Ramos (cell line): ENCODE results near the gene ANO1.

Experiments used
- in situ Hi-C: fragments of 300-500 bp; cut with MboI; formaldehyde crosslinking; loops from one replicate; pipeline ENCODE4 v1.14.3; 2022; ENCODE audit warnings: low sequenced_read_pairs; ENCODE audit not compliant: unreplicated experiment

ANO1 gene

GRCh38 chr11:70071996-70072395 lies 6.1 kb upstream of the ANO1 start:
- in situ Hi-C loops: no loop called here

DNA sequence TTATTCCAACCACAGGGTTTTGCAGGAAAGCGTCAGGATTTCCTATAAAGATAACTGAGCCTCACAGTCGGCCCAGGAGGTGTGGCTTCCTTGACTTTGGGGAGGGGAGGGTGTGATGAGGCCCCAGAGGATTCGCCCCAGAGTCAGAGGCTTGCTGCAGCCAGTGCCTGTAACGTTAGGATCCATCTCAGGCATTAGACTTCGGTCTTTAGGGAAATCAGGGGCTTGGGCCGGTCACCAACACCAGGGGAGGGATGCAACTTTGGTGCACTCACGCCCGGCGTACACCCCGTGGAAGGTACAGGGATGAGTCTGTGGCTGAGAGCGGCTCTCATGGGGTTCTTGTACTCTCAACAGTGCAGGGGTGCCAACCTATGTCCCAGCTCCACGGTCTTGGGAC lies 5.7 kb upstream of the ANO1 start:
- in situ Hi-C loops: no loop called here

GRCh38 chr11:70072861-70073755 lies 5.0 kb upstream of the ANO1 start:
- in situ Hi-C loops: no loop called here

GRCh38 chr11:70073871-70074371 lies 4.2 kb upstream of the ANO1 start:
- in situ Hi-C loops: no loop called here

GRCh38 chr11:70074746-70075145 lies 3.4 kb upstream of the ANO1 start:
- in situ Hi-C loops: no loop called here

DNA sequence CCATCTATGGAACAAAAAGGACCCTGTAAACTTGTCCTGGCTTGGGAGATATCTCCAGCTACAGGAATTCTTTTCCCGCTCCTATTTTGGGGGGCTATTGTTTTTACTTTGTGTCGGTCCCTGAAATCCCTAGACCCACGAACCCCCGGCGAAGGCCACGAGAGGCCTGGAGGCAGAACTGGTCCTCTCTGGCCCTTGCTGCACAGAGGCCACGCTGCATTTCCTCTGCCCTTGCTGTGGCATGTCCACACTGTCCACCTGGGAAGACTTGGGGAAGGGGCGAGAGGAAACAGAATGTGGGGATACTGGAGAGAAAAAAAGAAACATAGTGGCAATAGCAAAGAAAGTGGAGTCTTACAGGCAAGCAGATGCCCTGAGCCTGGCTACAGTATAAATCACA lies 2.3 kb upstream of the ANO1 start:
- in situ Hi-C loops: no loop called here

GRCh38 chr11:70076461-70076931 lies 1.6 kb upstream of the ANO1 start:
- in situ Hi-C loops: no loop called here

- in situ Hi-C loops: no loop called here
Measured at GRCh38 chr11:70077411-70078094, 564 bp upstream of the ANO1 start.

DNA sequence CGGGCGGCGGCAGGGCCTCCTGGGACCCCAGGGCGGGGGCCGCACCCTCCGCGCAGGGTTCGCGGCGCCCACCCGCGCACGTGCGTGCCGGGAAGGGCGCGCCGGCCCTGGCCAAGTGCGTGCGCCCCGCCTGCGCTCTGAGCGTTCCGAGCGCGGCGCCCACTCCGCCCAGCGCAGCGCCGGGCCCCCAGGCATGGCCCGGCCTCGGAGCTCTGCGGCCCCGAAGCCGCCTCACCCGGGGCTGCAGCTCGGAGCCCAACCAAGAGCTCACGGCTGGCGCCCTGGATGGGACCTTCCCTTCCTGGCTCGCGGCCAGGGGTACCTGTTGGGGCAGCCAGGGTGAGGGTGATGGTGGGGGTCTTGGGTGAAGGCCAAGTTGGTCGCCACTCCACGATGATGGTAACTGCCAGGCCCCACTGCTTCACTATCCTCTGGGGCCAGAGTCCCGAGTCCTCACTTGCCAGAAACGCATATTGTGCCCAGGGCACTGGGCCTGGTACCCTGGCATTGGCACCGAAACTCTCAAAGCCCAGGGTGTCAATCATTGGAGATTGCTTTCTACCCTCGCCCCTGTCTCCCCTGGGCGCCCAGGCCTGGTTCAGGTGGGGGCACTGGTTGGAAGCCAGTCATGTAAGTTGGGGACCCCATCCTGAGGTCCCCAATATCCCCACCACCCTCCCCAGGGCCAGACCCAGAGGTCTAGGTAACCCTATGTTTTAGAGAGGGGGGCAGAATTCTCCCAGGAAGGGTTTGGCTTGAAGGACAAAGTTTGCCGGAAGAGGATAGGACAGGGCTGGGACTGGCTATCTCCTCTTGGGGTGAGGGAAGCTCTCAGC lies 882 bp downstream of the ANO1 start:
- in situ Hi-C loops: no loop called here

GRCh38 chr11:70079691-70080090 lies 1.6 kb downstream of the ANO1 start:
- in situ Hi-C loops: no loop called here

- in situ Hi-C loops: no loop called here
Measured at GRCh38 chr11:70080763-70081162, 2.6 kb downstream of the ANO1 start.

GRCh38 chr11:70082829-70083228 lies 4.7 kb downstream of the ANO1 start:
- in situ Hi-C loops: no loop called here

DNA sequence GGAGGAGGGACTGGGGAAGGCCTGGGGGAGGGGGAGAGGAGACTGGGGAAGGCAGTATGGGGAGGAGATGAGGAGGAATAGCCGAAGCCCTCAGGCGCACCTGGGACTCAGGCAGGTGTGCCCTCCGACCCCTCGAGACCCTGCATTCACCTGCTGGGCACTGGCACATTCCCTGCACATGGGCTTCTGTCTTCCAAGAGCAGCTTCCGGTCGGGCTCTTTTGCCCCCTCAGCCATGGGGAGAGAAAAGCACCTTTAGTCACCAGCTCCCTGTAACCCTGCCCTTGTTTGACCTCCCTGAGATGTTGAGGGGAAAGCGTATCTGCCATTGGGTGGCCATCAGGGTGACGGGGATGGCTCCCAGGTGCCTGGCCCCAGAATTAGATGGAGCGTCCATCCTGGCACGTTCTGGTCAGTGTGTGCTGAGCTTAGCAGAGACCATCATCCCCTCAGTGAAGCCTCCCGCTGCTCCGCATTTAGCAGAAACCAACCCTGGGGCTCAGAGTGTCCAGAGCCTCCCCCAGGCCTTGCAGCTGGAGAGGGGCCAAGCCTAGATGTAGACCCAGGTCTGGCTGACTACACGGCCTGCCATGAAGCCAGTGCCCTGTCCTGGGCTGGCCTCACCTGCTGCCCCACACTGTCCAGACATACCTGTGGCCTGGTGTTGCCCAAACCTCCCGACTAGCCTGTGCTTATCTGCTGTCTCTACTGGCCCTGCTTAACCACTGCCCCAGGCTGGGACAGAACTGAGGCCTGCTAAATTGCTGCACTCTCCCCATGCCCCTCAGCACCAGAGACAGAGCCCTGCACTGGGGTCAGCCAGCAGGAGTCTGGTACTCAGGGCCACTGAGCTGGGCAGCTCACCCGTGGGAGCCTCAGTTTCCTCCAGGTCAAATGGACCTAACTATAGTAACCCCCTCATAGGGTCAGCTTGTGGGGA lies 6.2 kb downstream of the ANO1 start:
- in situ Hi-C loops: no loop called here

DNA sequence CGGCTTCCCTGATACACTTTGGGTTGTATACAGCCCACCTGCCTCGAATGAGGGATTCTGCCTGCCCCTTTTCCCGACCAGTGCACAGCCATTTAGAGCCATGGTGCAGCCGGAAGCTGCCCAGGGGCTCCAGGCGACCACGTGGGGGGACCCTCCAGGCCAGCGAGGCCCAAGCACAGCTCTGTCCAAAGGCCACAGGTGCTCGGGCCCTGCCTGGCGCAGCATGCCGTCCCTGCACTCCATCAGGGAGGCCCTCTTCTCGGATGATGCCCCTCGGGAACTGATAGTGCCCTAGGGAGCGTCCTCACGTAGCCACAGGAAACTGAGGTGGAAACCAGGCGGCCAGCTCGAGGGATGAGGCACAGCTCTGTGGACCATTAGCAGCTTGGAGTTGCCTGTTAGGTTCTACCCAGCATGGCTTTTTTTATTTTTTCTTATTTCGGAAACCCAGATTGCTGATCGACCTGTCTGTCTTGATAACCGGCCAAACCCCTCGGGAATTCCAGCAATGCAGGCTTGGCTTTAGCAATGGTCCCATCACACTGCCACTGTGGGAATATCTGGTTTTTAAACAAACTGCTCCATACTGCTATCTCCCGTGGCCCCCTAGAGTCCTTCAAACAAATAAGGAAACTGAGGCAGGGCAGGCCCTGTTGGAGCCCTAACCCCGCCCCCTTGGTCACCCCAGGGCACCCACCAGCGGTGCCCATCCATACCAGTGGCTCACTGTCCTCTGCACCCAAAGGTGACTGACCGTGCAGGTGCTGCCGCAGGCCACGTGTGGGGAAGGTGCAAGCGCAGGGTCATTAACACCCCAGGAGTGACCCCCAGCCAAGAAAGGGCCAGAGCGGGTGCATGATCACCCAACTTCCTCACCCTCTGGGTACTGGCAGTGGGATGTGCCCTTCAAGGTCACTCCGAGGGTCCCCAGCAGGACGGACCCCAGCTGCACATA lies 8.0 kb downstream of the ANO1 start:
- in situ Hi-C loops: no loop called here

DNA sequence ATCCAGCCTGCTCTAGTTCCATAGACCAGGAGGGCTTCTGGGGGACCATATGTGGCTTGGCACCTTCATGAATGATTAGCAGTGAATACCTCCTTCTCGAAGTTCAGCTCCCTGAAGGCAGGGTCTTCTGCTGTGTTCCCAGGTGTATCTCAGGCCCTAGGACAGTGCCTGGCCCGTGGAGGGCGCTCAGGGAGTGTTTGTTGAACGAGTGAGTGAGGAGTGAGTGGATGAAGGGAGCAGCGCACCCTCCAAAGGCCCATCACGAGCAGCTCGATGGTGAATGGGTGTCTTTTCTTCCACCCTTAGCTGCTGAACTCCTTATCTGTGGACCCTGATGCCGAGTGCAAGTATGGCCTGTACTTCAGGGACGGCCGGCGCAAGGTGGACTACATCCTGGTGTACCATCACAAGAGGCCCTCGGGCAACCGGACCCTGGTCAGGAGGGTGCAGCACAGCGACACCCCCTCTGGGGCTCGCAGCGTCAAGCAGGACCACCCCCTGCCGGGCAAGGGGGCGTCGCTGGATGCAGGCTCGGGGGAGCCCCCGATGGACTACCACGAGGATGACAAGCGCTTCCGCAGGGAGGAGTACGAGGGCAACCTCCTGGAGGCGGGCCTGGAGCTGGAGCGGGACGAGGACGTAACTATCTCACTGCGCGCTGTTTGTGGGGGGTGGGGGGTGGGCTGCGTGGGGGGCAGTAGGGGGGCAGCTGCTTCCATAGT lies 9.5 kb downstream of the ANO1 start:
- in situ Hi-C loops: no loop called here

- in situ Hi-C loops: no loop called here
Measured at GRCh38 chr11:70088735-70089250, 10.7 kb downstream of the ANO1 start.

GRCh38 chr11:70089631-70090030 lies 11.5 kb downstream of the ANO1 start:
- in situ Hi-C loops: no loop called here
